Left ventricle myocardium inferior (tissue), 1 donor: ENCODE data around the gene TCTN1. TPM values are rescaled to one million over a fixed set of nuclear protein-coding genes. Genes with fewer than 3 reads are reported as not detected.
"Not testable (repeated sequence)": the region's sequence is repeated elsewhere in the genome, so short reads cannot be mapped to it uniquely, and the experiment has no call there.

Source experiments
- DNase-seq: peaks from one replicate; pipeline ENCODE4 v3.0.0-alpha.2; 2020
- H3K27ac ChIP-seq: fragments of 200-600 bp; replicated peaks from 2 replicates; pipeline ENCODE4 v1.8.0; 2021
- H3K27me3 ChIP-seq: fragments of 200-600 bp; 2 replicates; pipeline ENCODE4 v1.8.0; 2021; ENCODE audit warnings: low read depth
- H3K36me3 ChIP-seq: fragments of 200-600 bp; 2 replicates; pipeline ENCODE4 v1.8.0; 2021
- H3K4me1 ChIP-seq: fragments of 200-600 bp; 2 replicates; pipeline ENCODE4 v1.8.0; 2021
- H3K4me3 ChIP-seq: fragments of 200-600 bp; 2 replicates; pipeline ENCODE4 v1.8.0; 2021; ENCODE audit warnings: mild to moderate bottlenecking, moderate library complexity
- H3K9me3 ChIP-seq: fragments of 200-600 bp; replicated peaks from 2 replicates; pipeline ENCODE4 v1.8.0; 2021
- intact Hi-C: fragments of 100-400 bp; cut with micrococcal nuclease; formaldehyde crosslinking; loops from one replicate; pipeline ENCODE4 v1.11.0; 2022
- total RNA-seq: library from RNA; stranded (reverse); fragmentation: NEBNext Ultra II Directional; extraction: Animal tissue kit (Norgen Biotek cat#: 25700); gene quantifications from one replicate; pipeline ENCODE4 v1.2.1, GENCODE V29; 2021
- TF ChIP-seq, protein P1 (sequence below): fragments of 200-600 bp; IDR thresholded peaks from 2 replicates; pipeline ENCODE4 v1.8.0; 2021; ENCODE audit warnings: antibody characterized with exemption, mild to moderate bottlenecking, borderline replicate concordance
- donor health status: DM: no; HTN: yes; CAD: no; lungs with severe emphysema.

Gene TCTN1
- total RNA-seq, 1 donor from 2014 or later = 21.6 TPM

DNA sequence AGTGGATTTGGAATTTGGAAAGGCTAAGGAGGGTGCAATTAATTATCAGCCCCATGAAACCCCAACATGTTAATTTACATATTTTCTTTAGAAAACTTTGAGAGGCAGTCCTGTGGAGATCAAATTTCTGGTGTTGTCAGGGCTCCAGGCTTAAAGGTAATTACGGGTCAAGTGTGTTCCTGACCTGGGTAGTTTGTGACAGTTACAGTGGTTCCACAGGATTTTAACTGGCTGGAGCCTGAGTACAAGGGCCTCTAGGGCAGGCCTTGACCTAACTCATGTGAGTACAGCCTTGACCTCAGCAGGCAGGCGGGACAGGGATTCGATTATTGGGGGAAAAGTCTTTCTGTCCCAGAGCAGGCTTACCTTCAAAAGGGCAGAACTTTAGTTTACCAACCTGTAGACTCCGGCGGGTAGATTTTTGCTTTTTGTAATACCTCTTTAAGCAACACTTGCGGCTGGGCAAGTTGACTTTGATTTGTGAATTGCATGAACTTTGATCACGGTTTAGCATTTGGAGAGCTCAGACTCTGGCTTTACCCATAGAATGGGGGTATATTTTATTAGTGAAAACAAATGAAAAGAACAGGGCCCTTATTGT is 22.4 kb upstream of the TCTN1 start:
- intact Hi-C loops = no loop called here
- H3K36me3 ChIP-seq = no peaks in the 10 kb centered on the region

GRCh38 chr12:110592078-110592477 is 21.9 kb upstream of the TCTN1 start:
- H3K9me3 ChIP-seq = no peaks in the 10 kb centered on the region
- peak overlapping the region; percentile 73 for H3K27ac ChIP-seq
- no peaks in the 10 kb centered on the region for H3K27me3 ChIP-seq
- peaks cover 14% of the 10 kb centered on the region for H3K4me1 ChIP-seq
- TF ChIP-seq, protein P1, sequence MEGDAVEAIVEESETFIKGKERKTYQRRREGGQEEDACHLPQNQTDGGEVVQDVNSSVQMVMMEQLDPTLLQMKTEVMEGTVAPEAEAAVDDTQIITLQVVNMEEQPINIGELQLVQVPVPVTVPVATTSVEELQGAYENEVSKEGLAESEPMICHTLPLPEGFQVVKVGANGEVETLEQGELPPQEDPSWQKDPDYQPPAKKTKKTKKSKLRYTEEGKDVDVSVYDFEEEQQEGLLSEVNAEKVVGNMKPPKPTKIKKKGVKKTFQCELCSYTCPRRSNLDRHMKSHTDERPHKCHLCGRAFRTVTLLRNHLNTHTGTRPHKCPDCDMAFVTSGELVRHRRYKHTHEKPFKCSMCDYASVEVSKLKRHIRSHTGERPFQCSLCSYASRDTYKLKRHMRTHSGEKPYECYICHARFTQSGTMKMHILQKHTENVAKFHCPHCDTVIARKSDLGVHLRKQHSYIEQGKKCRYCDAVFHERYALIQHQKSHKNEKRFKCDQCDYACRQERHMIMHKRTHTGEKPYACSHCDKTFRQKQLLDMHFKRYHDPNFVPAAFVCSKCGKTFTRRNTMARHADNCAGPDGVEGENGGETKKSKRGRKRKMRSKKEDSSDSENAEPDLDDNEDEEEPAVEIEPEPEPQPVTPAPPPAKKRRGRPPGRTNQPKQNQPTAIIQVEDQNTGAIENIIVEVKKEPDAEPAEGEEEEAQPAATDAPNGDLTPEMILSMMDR = no peak
- no peak for DNase-seq
- intact Hi-C loops = no loop called here
- no peak overlapping the region for H3K4me3 ChIP-seq
- no peaks in the 10 kb centered on the region for H3K36me3 ChIP-seq

More for the DNA sequence above, 22.4 kb upstream of the TCTN1 start:
- H3K9me3 ChIP-seq = no peaks in the 10 kb centered on the region
- no peak for DNase-seq
- H3K4me3 ChIP-seq = no peak overlapping the region
- H3K27ac ChIP-seq = peak overlapping the region; percentile 73
- H3K4me1 ChIP-seq = peaks cover 14% of the 10 kb centered on the region
- H3K27me3 ChIP-seq = no peaks in the 10 kb centered on the region
- TF ChIP-seq, protein P1 = no peak

- H3K9me3 ChIP-seq, intact Hi-C loops, H3K36me3 ChIP-seq, H3K27ac ChIP-seq, DNase-seq, H3K27me3 ChIP-seq, H3K4me3 ChIP-seq: not testable (repeated sequence)
- peaks cover 14% of the 10 kb centered on the region for H3K4me1 ChIP-seq
Measured at GRCh38 chr12:110592919-110593318, 21.0 kb upstream of the TCTN1 start.

- DNase-seq = no peak
- H3K27ac ChIP-seq = no peak overlapping the region
- no peak overlapping the region for H3K4me3 ChIP-seq
- H3K36me3 ChIP-seq = no peaks in the 10 kb centered on the region
- TF ChIP-seq, protein P1 = no peak
- intact Hi-C loops = no loop called here
- peaks cover 3% of the 10 kb centered on the region for H3K4me1 ChIP-seq
- no peaks in the 10 kb centered on the region for H3K27me3 ChIP-seq
- H3K9me3 ChIP-seq = no peaks in the 10 kb centered on the region
Measured at GRCh38 chr12:110597885-110598284, 16.0 kb upstream of the TCTN1 start.

DNA sequence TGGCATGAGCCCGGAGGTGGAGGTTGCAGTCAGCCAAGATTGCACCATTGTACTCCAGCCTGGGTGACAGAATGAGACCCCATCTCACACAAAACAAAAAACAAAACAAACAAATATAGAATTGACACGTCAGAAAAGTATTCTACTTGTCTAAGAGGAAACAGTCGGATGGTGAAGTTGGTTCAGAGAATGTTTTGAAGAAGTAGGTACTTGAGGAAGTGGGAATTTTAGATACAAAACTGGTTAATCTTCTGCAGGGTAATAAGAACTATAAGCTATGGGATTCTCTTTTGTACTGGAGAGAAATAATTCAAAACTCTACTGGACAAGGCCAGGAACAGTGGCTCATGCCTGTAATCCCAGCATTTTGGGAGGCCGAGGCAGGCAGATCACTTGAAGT is 14.6 kb upstream of the TCTN1 start:
- peaks cover 3% of the 10 kb centered on the region for H3K4me1 ChIP-seq
- H3K27me3 ChIP-seq = no peaks in the 10 kb centered on the region
- H3K36me3 ChIP-seq = no peaks in the 10 kb centered on the region
- no peak overlapping the region for H3K27ac ChIP-seq
- H3K9me3 ChIP-seq = no peaks in the 10 kb centered on the region
- TF ChIP-seq, protein P1 = no peak
- no peak for DNase-seq
- no peak overlapping the region for H3K4me3 ChIP-seq
- intact Hi-C loops = no loop called here

DNA sequence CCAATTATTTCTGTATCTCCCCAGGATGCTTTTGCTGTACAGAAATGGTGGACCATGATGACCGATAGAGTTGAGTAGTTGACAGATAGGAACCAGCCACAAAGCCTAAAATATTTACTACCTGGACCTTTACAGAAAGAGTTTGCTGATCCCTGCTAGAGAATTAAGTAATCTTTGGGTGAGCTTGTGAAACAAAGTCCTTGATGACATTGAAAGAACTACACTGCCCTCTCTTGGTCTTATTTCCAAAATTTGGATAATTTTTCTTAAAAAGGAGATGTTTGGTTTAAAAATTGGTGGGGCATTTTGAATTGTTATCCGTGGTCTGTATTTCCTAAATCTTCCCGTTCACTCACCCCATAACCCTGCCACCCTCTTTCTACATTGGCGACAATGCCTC is 13.7 kb upstream of the TCTN1 start:
- no peak for DNase-seq
- no peak overlapping the region for H3K4me3 ChIP-seq
- H3K36me3 ChIP-seq = no peaks in the 10 kb centered on the region
- H3K27ac ChIP-seq = no peak overlapping the region
- no peaks in the 10 kb centered on the region for H3K9me3 ChIP-seq
- TF ChIP-seq, protein P1 = peak; percentile 50
- H3K27me3 ChIP-seq = no peaks in the 10 kb centered on the region
- intact Hi-C loops = loop anchor here (5.0 kb wide), 1 partner anchor 88 kb away; no protein-coding TSS in a partner anchor
- H3K4me1 ChIP-seq = peaks cover 3% of the 10 kb centered on the region
